HEK293 (cell line): ENCODE measurements around the gene IFT122.

ENCODE experiments used
- CTCF ChIA-PET: fragments of 350-600 bp; formaldehyde crosslinking; extraction: SDS; loops from one replicate; lab custom pipeline; 2021; ENCODE audit warnings: antibody characterized with exemption; lab: Yijun Ruan, JAX
- POLR2A ChIA-PET: fragments of 300-600 bp; formaldehyde crosslinking; extraction: SDS; loops from one replicate; lab custom pipeline; 2020; ENCODE audit warnings: antibody characterized with exemption, inconsistent platforms; lab: Yijun Ruan, JAX
- H3K27ac ChIP-seq: fragments of 200-500 bp; sonication (Bioruptor generic); 2 replicates; pipeline ENCODE4 v1.5.1; 2014; ENCODE audit warnings: low read depth, low read length, control low read depth, inconsistent platforms; ENCODE audit errors: extremely low read depth
- H3K36me3 ChIP-seq, 2 experiments: fragments of 200-500 bp in 1 of 2; sonication (Bioruptor generic) in 1 of 2; 1 replicate in 1 of 2; 2 replicates in 1 of 2; pipeline ENCODE4 v1.5.1; 2014 to 2017; ENCODE audit warnings: inconsistent platforms in 2 of 2, low read length in 2 of 2; ENCODE audit not compliant: control insufficient read depth in 2 of 2, insufficient read depth in 1 of 2
- H3K4me1 ChIP-seq: fragments of 200-500 bp; sonication (Bioruptor generic); 2 replicates; pipeline ENCODE4 v1.5.1; 2014; ENCODE audit warnings: mild to moderate bottlenecking, low read length, inconsistent platforms; ENCODE audit not compliant: control insufficient read depth, insufficient read depth
- H3K4me3 ChIP-seq: 2 replicates; pipeline ENCODE4 v1.5.1; 2011; ENCODE audit warnings: low read depth, mild to moderate bottlenecking, control low read depth, low read length, moderate library complexity
- H3K9me3 ChIP-seq: fragments of 200-500 bp; sonication (Bioruptor generic); 2 replicates; pipeline ENCODE4 v1.5.1; 2014; ENCODE audit warnings: low read depth, low read length, inconsistent platforms; ENCODE audit not compliant: control insufficient read depth, insufficient read depth
- BCL6B ChIP-seq: fragments of 450-650 bp; formaldehyde crosslinking; IDR thresholded peaks from 2 replicates; pipeline ENCODE4 v1.5.1; 2017; ENCODE audit warnings: missing biosample characterization, missing genetic modification characterization
- ELK4 ChIP-seq: IDR thresholded peaks from 2 replicates; pipeline ENCODE4 v1.6.1; 2011; ENCODE audit warnings: mild to moderate bottlenecking, low read depth, low read length, borderline replicate concordance
- GFI1B ChIP-seq: fragments of 450-650 bp; formaldehyde crosslinking; IDR thresholded peaks from 2 replicates; pipeline ENCODE4 v1.5.1; 2016; ENCODE audit warnings: missing biosample characterization, missing genetic modification characterization
- GLIS2 ChIP-seq: fragments of 450-650 bp; formaldehyde crosslinking; IDR thresholded peaks from 2 replicates; pipeline ENCODE4 v1.5.1; 2016; ENCODE audit warnings: missing biosample characterization, missing genetic modification characterization
- PRDM1 ChIP-seq: fragments of 450-650 bp; formaldehyde crosslinking; IDR thresholded peaks from 2 replicates; pipeline ENCODE4; 2016; ENCODE audit warnings: missing biosample characterization, missing genetic modification characterization
- SCRT1 ChIP-seq: fragments of 450-650 bp; formaldehyde crosslinking; IDR thresholded peaks from 2 replicates; pipeline ENCODE4 v1.5.1; 2016; ENCODE audit warnings: missing biosample characterization, missing genetic modification characterization, borderline replicate concordance
- TRIM28 ChIP-seq: IDR thresholded peaks from 2 replicates; pipeline ENCODE4 v1.6.1; 2011; ENCODE audit warnings: low read length, control low read depth, borderline replicate concordance
- WT1 ChIP-seq: fragments of 450-650 bp; formaldehyde crosslinking; IDR thresholded peaks from 2 replicates; pipeline ENCODE4 v1.5.1; 2016; ENCODE audit warnings: missing biosample characterization, missing genetic modification characterization
- YY1 ChIP-seq: fragments of 450-650 bp; formaldehyde crosslinking; IDR thresholded peaks from 2 replicates; pipeline ENCODE4 v1.5.1; 2018; ENCODE audit warnings: missing biosample characterization, missing genetic modification characterization
- ZBTB21 ChIP-seq: fragments of 450-650 bp; formaldehyde crosslinking; IDR thresholded peaks from 2 replicates; pipeline ENCODE4 v1.5.1; 2017; ENCODE audit warnings: missing biosample characterization, missing genetic modification characterization
- ZIC2 ChIP-seq: fragments of 450-650 bp; formaldehyde crosslinking; IDR thresholded peaks from 2 replicates; pipeline ENCODE4 v1.5.1; 2016; ENCODE audit warnings: missing biosample characterization, missing genetic modification characterization
- ZNF146 ChIP-seq: fragments of 450-650 bp; formaldehyde crosslinking; IDR thresholded peaks from 2 replicates; pipeline ENCODE4 v1.5.1; 2016; ENCODE audit warnings: missing biosample characterization, missing genetic modification characterization
- ZNF157 ChIP-seq: fragments of 450-650 bp; formaldehyde crosslinking; IDR thresholded peaks from 2 replicates; pipeline ENCODE4 v1.5.1; 2016; ENCODE audit warnings: missing biosample characterization, missing genetic modification characterization
- ZNF266 ChIP-seq: fragments of 450-650 bp; formaldehyde crosslinking; IDR thresholded peaks from 2 replicates; pipeline ENCODE4 v1.5.1; 2016; ENCODE audit warnings: missing biosample characterization, missing genetic modification characterization, low read depth
- ZNF280C ChIP-seq: fragments of 450-650 bp; formaldehyde crosslinking; IDR thresholded peaks from 2 replicates; pipeline ENCODE4 v1.5.1; 2016; ENCODE audit warnings: missing biosample characterization, missing genetic modification characterization
- ZNF366 ChIP-seq: fragments of 450-650 bp; formaldehyde crosslinking; conservative IDR thresholded peaks from 2 replicates; pipeline ENCODE4 v1.5.1; 2016; ENCODE audit warnings: missing biosample characterization, missing genetic modification characterization
- ZNF449 ChIP-seq: fragments of 450-650 bp; formaldehyde crosslinking; IDR thresholded peaks from 2 replicates; pipeline ENCODE4 v1.5.1; 2017; ENCODE audit warnings: missing biosample characterization, mild to moderate bottlenecking, missing genetic modification characterization, moderate library complexity
- ZNF514 ChIP-seq: fragments of 450-650 bp; formaldehyde crosslinking; IDR thresholded peaks from 2 replicates; pipeline ENCODE4 v1.5.1; 2016; ENCODE audit warnings: missing biosample characterization, missing genetic modification characterization
- ZNF596 ChIP-seq: fragments of 450-650 bp; IDR thresholded peaks from 2 replicates; pipeline ENCODE4 v1.5.0; 2018; ENCODE audit warnings: missing biosample characterization, mild to moderate bottlenecking, missing genetic modification characterization, moderate library complexity
- ZNF623 ChIP-seq: fragments of 450-650 bp; formaldehyde crosslinking; IDR thresholded peaks from 2 replicates; pipeline ENCODE4 v1.5.1; 2016; ENCODE audit warnings: missing biosample characterization, missing genetic modification characterization
- ZNF639 ChIP-seq: fragments of 450-650 bp; formaldehyde crosslinking; IDR thresholded peaks from 2 replicates; pipeline ENCODE4 v1.5.1; 2016; ENCODE audit warnings: missing biosample characterization, missing genetic modification characterization
- ZSCAN18 ChIP-seq: fragments of 450-650 bp; formaldehyde crosslinking; IDR thresholded peaks from 2 replicates; pipeline ENCODE4 v1.5.1; 2016; ENCODE audit warnings: missing biosample characterization, missing genetic modification characterization
- ZSCAN23 ChIP-seq: fragments of 450-650 bp; formaldehyde crosslinking; IDR thresholded peaks from 2 replicates; pipeline ENCODE4 v1.5.1; 2016; ENCODE audit warnings: missing biosample characterization, missing genetic modification characterization
- ZSCAN5A ChIP-seq: fragments of 450-650 bp; formaldehyde crosslinking; IDR thresholded peaks from 2 replicates; pipeline ENCODE4 v1.5.1; 2016; ENCODE audit warnings: missing biosample characterization, missing genetic modification characterization
- ZXDB ChIP-seq: fragments of 450-650 bp; formaldehyde crosslinking; IDR thresholded peaks from 2 replicates; pipeline ENCODE4 v1.5.1; 2016; ENCODE audit warnings: missing biosample characterization, missing genetic modification characterization

The IFT122 gene

GRCh38 chr3:129453732-129454131, 13.7 kb downstream of the IFT122 start (continued):
- TF ChIP-seq ZSCAN18 (tag by site-specific recombination) = no peak
- TF ChIP-seq ZNF280C (tag by site-specific recombination) = no peak
- TF ChIP-seq ZNF157 (tag by site-specific recombination) = no peak
- TF ChIP-seq YY1 (tag by site-specific recombination) = no peak
- no peak for TF ChIP-seq SCRT1
- TF ChIP-seq, all 188 proteins: peak for 0

GRCh38 chr3:129460155-129460554, 20.1 kb downstream of the IFT122 start:
- H3K36me3 ChIP-seq = peaks cover 0 to 23% of the 10 kb centered on the region in 2 experiments; a peak in 2 of 3 replicates
- ChIA-PET POLR2A (no interaction called here), CTCF (no interaction called here)
- no peak overlapping the region for H3K27ac ChIP-seq
- H3K4me3 ChIP-seq = no peak overlapping the region
- no peaks in the 10 kb centered on the region for H3K9me3 ChIP-seq
- no peaks in the 10 kb centered on the region for H3K4me1 ChIP-seq
- TF ChIP-seq ZNF623 (tag by site-specific recombination) (no peak), ZNF146 (tag by site-specific recombination) (no peak), ZNF266 (tag by site-specific recombination) (no peak), ZSCAN23 (tag by site-specific recombination) (no peak), ZIC2 (tag by site-specific recombination) (no peak), GFI1B (tag by site-specific recombination) (no peak), ZNF596 (no peak), ZXDB (tag by site-specific recombination) (no peak), TRIM28 (no peak), GLIS2 (tag by site-specific recombination) (no peak)

- Histone ChIP-seq H3K4me1 (no peaks in the 10 kb centered on the region), H3K9me3 (no peaks in the 10 kb centered on the region), H3K27ac (no peak overlapping the region), H3K36me3 (peaks cover 0 to 23% of the 10 kb centered on the region in 2 experiments; a peak in 2 of 3 replicates), H3K4me3 (no peak overlapping the region)
- CTCF ChIA-PET = no interaction called here
- POLR2A ChIA-PET = no interaction called here
- TF ChIP-seq ZSCAN5A (tag by site-specific recombination) = no peak
- no peak for TF ChIP-seq WT1 (tag by site-specific recombination)
- TF ChIP-seq ELK4 = no peak
- no peak for TF ChIP-seq GLIS2 (tag by site-specific recombination)
- TF ChIP-seq ZBTB21 (tag by site-specific recombination) = no peak
- no peak for TF ChIP-seq BCL6B (tag by site-specific recombination)
- TF ChIP-seq ZNF366 (tag by site-specific recombination) = no peak
- TF ChIP-seq ZXDB (tag by site-specific recombination) = no peak
- TF ChIP-seq ZNF514 (tag by site-specific recombination) = no peak
- no peak for TF ChIP-seq ZNF639 (tag by site-specific recombination)
- TF ChIP-seq PRDM1 (tag by site-specific recombination) = no peak
- TF ChIP-seq ZNF449 (tag by site-specific recombination) = no peak
Observed at GRCh38 chr3:129460572-129460971, 20.5 kb downstream of the IFT122 start.
